Eye (tissue), 1 donor: Measurements from ENCODE around the gene RAD51B.
"Not testable (repeated sequence)": the region's sequence is repeated elsewhere in the genome, so short reads cannot be mapped to it uniquely, and the experiment has no call there.

ENCODE experiments used
- DNase-seq: peaks from one replicate; pipeline ENCODE4 v3.0.0-alpha.2; 2015

The RAD51B gene

DNA sequence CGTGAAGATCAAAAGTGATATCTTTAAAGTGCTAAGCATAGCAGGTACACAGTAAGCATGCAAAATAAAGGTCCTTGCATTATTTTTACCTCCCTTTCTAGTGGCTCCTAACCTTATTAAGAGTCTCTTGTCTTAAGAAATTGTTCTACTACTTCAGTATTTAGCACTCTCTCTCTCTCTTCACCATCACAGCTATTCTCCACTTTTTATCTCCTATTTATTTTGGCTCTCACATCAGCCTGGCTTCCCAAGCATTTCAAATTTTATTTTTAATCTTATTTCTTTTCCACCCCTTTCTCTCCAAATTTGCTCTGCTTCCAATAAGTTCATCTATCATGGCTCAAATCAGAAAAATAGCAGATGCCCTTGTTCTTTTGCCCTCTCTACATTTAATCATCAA is 212.6 kb downstream of the RAD51B start:
- DNase-seq, result no peak

DNA sequence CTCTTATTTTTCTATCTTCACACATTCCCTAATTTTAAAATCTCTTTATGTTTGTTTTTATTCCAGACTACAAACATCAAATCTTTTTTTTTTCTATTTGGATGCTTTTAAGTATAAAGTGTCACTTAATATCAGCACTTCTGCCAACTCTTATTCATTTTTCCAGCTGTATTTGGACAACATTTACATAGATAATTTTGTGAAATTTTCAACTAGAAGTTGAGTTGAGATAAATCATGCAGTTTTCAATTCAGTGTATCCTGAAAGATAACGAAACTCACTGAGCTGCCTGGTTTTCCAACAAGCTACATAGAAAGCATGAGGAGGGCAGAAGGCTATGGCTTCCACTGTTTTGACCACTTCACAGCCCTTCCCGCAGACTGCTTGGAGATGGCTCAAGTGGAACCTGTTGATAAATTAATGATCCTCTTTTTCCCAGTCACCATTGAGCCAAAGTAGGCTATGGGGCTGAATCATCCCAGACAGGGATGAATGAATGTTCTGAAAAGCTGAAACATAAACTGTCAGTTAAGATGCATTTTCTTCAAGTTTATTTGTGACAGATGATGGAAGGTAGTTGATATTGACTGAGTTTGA is 213.9 kb downstream of the RAD51B start:
- DNase-seq, result no peak

GRCh38 chr14:68034896-68035295 is 215.3 kb downstream of the RAD51B start:
- DNase-seq, result no peak

DNA sequence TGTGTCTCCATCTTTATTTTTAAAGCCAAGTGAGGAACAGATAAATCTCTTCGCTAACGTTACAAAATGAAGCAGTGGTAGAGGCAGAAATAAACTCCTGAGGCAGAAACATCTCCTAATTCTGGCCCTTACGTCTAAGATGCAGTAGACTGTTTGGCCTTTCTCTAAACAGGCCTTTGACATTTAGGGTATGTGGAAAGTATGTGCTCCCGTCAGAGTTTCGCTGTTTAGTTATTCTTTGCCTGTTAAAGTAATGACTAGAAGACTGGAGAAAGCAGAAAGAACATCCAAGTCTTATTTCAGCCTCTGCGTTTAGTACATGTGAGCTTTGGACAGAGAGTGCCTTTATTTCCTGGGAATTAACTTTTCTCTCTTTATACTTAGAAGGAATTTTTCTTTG is 216.6 kb downstream of the RAD51B start:
- DNase-seq, result no peak

- no peak for DNase-seq
These were observed 220.0 kb downstream of the RAD51B start for GRCh38 chr14:68039593-68039992.

DNA sequence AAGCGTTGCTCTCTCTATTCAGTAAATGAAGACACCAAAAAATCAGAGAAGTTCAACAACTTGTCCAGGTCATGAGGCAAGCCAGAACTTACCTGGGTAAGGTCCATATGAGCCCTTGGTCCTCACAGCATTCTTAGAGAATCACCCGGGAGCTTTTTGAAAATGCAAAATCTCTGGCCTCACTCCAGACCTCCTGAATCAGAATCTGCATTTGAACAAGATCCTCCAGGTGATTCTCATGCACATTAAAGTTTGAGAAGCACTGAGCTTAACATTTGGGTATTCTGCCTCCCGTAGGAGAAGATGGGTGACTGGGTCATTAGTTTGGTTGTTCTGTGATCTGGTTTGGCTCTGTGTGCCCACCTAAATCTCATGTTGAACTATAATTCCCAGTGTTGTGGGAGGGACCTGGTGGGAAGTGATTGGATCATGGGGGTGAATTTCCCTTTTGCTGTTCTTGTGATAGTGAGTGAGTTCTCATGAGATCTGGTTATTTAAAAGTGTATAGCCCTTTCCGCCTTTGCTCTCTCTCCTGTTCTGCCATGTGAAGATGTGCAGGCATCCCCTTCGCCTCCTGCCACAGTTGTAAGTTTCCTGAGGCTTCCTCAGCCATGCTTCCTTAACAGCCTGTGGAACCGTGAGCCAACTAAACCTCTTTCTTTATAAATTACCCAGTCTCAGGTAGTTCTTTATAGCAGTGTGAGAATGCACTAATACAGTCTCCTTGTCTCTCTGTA is 221.2 kb downstream of the RAD51B start:
- DNase-seq, result no peak

- peak; percentile 48 for DNase-seq
These were observed 222.3 kb downstream of the RAD51B start for GRCh38 chr14:68041876-68042354.

DNA sequence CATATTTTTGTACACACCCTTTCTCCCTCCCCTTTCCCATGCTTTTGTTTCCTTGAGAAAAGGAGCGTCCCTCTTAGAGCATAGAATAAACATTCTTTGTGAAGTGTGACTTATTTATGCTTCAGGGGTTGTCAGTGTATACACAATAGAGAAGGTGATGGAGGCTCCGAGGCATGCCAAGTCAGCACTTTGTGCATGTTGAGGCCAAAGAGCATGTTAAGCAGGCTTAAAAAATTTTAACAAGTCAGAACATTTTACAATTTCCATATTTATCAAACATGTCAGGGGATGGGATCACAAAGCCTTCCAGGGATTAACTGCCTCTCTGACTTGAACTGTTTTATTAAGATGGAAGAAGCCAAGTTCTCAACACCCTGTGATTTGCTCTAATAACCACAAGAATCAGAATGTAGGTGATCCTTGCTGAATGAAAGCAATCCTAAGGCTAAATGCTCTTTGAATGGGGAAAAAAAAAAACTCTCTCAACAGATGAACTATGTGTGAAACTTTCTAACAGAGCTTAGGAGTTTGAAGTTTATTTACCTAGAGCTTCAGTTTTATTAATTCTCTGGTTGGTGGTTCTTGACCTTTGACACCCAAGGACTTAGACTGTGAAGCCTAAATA is 223.1 kb downstream of the RAD51B start:
- peak; percentile 66 for DNase-seq

DNA sequence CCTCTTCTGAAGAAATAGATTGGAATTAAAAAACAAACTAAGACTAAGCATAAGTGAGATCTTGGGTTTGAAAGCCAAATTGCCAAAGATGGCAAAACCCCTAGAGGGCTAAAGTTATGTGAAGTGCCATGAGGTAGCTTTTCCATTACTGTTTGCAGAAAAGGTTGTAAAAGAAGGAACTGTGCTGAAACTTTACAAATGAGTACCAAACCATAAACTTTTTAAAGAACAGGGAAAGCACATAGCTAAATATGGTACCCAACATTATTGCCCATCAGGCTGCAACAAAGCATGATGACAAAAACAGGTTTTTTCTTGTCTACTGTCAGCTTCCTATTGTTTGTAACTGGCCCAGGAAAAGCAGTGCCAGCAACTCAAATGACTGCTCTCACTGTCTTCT is 224.2 kb downstream of the RAD51B start:
- no peak for DNase-seq

DNA sequence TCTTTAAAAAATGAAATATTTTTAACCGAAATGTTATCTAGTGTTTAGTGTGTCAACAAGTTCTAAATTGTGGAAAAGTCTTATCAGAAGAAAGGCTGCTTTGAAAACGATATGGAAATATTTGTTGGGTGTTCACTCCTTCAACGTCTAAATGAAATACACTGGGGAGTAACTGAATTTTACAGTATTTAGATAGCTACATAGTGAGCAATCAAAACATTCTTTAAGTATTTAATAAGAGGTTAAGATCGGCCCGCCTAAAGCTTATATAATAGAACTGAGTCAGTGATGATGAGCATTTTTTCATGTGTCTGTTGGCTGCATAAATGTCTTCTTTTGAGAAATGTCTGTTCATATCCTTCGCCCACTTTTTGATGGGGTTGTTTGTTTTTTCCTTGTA is 228.3 kb downstream of the RAD51B start:
- DNase-seq, result no peak

- not testable (repeated sequence) for DNase-seq
These were observed 229.2 kb downstream of the RAD51B start for GRCh38 chr14:68048815-68049214.

DNA sequence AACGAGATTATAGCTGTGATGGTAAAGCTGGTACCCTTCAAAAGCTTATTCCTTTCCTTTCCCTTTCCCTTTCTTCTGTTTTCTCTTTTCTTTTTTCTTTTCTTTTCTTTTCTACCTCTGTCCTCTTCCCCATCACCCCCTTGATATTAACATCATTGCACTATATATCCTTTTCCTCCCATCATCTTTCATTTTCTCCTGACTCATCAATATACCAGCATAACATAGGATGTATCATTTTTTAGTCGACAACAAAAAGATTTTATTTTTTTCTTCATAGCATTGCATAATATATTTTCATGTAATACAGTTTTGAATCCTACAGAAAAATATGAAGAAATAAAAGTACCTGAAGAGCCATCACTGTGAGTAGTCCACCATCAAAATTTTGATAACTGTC is 230.6 kb downstream of the RAD51B start:
- no peak for DNase-seq

DNA sequence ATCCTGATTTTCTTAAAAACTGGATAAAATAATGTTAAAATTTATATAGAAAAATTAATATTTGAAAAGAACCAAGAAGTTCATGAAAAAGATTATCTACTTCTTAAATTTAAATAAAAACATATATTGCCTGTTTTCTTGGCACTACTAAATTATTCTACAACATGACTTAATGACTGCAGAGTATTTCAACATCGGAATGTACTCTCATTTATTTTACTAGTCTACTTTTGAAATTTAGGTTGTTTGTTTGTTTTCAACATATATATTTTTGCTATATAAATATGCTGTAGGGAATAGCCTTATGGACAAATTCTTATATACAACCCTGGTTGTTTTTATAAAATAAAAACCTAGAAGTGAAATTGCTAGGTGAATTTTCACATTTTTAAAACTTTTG is 231.6 kb downstream of the RAD51B start:
- DNase-seq, result no peak

DNA sequence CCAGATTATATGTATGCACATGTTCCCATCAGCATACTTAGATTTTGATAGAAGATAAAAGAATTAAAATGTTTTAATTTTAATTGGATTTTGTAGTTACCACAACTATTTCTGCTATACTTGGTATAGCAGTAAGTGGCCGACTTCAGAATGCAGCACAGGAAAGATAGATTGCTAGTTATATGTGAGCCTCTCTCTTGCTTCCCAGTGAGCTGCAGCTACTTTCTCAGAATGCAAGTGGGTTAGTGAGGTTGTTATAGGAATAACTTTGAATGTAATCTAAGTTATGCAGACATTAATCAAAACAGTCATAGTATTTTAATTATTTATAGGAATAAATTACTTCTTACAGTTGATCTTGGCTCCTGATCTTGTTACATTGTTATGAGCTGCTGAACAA is 240.6 kb downstream of the RAD51B start:
- DNase-seq, result no peak

- DNase-seq, result no peak
These were observed 243.1 kb downstream of the RAD51B start for GRCh38 chr14:68062651-68063050.

GRCh38 chr14:68065322-68065721 is 245.7 kb downstream of the RAD51B start:
- DNase-seq, result no peak

DNA sequence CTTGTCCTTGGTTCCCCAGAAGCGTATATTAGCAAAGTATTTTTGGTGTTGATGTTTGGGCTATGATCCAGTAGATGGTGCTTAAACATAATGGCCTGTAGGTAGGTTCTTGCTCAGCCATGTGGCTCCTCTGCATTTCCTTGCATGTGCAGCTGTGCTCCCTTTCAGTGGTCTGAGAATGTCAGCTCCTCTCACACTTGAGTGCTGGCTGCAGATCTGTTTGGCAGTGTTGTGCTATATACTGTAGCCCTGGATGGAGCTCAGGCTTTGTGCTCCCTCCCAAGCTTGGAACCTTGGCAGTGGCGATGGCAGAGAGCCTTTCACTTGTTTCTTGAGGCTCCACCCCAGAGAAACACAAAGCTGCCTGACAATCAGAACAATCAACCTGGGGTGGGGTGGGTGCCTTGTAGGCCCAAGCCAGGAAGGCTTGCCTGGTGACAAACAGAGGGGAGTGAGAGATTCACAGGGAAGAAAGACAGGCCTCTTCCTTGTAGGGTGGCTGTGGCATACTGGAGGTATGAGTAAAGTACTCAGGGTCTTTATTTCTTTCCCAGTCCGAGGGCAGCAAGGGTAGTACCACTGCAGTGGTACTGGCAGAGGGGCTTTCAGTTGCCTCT is 255.3 kb downstream of the RAD51B start:
- DNase-seq, result no peak

DNA sequence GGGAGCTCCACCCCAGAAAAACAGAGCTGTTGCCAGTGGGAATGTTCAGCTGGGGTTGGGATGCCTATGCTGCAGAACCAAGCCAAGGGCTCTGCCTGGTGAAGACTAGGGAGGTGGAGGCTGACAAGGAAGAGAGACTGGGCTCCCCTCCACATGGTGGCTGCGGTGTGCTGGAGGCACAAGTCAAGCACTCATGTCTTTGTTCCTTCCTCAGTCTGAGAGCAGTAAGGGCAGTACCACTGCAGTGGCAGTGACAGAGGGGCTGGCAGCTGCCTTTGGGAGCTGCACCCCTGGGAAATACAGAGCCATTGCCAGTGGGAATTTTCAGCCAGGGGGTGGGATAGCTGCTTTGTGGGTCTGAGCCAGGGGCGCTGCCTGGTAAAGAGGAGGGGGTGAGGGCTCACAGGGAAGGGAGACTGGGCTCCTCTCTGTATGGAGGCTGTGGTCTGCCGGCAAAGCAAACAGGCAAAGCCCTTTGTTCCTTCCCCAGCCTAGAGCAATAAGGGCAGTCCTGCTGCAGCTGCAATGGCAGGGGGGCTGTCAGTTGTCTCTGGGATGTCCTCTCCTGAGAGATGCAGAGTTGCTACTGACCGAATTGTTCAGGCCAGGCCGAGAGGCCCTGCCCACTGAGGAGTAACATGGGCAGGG is 255.9 kb downstream of the RAD51B start:
- DNase-seq, result no peak

DNA sequence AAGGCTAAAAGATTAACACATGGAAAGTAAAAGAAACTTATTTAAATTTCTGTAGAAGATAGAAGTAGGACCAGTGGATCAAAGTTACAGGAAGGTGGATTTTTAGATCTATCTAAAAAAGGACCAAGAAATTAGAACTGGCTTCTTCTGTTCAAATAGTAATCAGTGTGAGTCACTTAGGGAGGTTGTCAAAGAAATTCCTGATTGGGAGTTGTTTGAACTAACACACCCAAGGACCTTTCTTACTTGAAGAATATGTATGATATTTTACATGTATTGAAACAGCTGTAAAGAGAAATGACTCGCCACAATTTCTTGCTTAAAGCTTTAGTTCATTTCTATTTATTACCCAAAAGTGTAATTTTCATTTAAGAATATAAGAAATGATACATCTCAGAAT is 256.9 kb downstream of the RAD51B start:
- DNase-seq, result no peak

GRCh38 chr14:68079941-68080697 is 260.5 kb downstream of the RAD51B start:
- DNase-seq, result no peak

- no peak for DNase-seq
These were observed 261.9 kb downstream of the RAD51B start for GRCh38 chr14:68081489-68081888.

GRCh38 chr14:68082698-68083291 is 263.2 kb downstream of the RAD51B start:
- no peak for DNase-seq
